Left forelimb (tissue), 1 donor: ENCODE measurements around the gene PKHD1.

ENCODE experiments used
- DNase-seq: peaks from one replicate; pipeline ENCODE4 v3.0.0-alpha.2; 2018; ENCODE audit warnings: low spot score

Gene PKHD1

DNA sequence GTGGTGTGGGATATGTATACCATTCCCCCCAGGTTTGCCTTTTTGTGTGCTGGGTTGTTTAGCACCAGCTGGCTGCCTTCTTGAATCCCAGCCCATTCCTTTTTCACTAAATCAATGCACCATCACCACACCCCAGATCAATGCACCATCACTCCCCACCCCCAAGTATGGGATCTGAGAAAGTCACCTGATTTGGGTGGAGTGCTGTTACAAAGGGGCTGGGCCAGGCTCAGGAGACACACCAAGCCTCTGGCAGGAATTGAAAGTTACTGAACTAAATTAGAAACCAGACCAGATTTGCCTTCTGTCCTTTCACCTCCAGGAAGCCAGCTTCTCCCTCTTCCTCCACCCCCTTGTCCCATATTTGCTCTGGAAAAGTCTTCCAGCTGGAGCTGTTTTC is 19.6 kb upstream of the PKHD1 start:
- DNase-seq = no peak

DNA sequence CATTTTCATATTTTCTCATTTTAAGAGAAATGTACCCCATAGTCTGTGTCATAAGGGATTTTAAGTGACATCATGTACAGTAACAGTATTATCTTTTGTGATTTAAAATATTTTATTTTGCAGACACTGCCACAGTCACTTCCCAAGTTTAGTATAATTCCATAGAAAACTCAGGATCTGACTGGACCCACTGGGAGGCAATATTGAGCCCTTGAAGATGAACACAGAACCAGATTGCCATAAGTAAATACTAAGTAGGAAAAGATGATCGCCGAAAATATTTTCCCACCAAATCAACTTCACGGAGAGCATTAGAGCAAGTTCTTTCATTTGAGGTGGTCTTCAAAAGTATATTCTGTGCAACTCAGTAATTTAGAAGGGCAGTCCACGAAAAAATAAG is 17.6 kb upstream of the PKHD1 start:
- no peak for DNase-seq

DNA sequence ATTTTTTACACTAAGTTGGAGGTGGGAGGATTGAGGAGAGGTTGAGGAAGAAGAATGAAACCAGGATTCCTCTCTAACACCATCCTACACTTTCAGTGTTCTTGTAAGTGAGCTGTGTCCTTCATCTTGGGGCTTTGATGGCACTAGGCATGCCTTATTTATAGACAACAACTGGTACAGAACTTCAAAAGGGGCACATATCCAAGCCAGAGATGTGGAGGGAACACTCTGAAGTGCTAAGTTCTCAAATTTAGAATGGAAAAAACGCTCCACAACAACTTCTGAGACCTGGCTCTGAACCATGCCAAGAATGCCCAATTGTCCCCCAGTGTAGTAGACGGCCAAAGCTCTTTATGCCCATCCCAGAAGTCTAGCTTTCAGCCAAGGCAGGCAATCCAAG is 16.2 kb upstream of the PKHD1 start:
- no peak for DNase-seq

DNA sequence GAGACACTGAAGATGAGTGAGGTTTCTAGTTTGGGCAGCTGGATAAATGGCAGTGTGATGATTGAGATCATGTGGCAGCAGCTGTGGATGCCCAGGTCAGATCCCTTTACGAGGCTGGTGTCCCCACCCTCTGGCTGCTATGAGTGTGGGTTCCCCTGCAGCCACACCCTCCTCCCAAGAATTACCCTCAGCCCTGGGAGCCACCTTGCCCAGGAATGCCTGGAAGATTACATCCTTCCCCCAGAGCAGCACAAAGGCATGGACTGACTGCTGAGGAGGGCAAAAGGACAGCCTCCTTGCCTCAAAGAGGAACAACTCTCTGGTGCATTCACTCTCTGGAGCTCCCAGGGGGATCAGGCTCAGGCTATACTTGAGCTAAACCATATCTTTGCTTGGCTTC is 15.0 kb upstream of the PKHD1 start:
- DNase-seq = no peak

DNA sequence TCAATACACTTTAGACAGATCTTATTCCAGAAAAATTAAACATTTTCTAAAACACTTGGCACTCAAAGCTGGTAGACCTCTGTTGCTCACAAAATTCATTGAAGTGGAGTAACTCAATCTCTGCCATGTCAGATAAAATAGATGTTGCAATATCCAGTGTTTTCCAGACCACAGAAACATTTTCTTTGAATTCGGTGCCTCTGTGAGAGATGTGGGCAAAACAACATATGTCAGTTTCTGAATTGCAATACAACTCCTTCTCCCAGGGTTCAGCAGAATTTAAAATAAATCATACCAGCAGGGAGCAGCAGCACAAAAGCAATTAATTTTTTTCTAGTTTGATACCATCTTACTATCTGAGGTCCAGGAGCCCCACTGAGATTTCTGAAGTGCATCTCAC is 11.3 kb upstream of the PKHD1 start:
- DNase-seq = no peak

DNA sequence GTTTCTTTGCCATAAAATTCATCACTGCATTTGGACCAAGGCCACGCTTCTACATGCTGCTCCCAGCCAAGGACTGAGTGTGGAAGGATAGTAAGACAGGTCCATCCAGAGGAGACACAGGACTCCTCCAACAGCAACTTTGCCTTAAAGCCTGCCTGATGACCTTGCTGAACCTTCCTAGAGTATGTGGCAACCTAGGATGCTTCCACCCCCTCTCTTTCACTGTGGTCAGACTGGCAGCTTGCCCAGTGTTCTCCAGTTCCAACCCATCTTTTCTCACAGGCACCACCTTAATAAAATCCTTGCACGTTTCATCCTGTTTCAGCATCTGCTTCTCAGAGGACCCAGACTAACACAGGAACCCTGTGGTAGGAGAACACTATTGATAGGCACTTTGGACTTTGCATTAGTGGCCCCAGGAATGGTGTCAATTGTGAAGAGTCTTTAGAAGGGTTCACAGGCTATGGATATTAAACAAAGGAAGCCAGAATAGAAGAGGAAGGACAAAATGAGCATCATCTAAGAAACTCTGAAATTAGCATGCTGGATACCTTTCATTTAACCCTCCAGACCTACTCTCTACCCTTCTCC is 2.4 kb upstream of the PKHD1 start:
- no peak for DNase-seq

DNA sequence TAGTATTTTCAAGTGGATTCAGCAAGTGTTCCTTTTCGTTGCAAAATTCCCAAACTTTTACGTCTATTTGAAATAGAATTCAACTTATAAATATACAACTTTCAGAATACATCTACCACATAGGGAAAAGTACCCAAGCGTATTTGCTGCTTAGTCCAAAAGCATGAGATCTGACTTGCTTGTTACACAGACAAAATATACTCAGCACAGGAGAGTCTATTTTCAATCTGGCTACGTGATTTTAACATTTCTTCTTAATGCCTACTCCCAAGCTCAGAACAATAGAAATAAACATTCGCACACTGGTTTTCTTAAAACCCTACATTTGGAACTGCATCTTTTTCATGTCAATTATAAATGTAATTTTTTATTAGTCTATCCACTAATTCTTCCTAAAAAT is 672 bp downstream of the PKHD1 start:
- DNase-seq = no peak

DNA sequence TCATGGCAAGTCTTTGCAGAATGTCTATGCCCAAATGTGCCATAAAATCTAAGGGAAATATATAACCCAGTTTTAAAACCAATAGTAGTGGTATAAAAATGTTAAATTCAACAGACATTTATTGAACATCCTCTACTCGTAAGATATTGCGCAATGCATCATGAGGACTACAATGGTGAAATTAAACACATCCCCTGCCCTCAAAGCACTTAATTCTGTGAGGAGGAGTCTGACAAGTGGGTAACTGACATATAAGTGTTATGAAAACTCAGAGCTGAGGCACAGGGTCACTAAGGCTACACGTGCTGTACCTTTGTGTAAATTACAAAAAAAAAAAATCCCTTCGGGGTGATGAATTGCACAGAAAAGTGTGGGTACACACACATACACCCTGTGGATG is 6.2 kb downstream of the PKHD1 start:
- no peak for DNase-seq

DNA sequence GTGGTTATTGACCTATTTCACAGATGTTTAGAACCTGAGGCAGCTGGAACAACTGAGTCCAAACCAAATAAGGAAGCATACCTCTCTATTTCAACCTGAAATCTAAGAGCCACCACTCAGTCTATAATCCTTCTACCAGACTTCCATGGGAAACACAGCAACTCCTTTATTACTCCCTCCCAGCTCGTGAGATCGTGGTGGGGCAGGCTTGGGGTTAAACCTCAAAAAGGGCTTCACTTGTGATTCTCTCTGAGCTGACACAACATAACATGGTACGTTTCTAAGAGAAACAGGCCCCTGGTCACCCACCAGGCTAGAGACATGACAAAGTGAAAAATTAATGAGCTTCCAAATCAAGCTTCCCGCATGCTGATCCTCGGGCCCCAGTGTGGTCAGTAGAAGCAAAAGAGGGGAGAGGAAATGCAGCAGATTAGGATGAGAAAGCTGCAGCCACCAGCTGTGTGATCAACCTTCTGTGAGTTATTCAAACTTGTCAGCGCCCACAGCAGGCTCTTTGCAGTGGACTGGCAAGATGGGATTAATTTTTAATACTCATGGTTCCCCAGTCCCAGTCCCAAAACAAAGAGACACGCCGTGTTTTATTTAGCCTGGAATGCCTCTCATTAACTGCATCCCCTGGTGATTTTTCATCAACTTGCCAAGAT is 9.3 kb downstream of the PKHD1 start:
- DNase-seq = no peak

DNA sequence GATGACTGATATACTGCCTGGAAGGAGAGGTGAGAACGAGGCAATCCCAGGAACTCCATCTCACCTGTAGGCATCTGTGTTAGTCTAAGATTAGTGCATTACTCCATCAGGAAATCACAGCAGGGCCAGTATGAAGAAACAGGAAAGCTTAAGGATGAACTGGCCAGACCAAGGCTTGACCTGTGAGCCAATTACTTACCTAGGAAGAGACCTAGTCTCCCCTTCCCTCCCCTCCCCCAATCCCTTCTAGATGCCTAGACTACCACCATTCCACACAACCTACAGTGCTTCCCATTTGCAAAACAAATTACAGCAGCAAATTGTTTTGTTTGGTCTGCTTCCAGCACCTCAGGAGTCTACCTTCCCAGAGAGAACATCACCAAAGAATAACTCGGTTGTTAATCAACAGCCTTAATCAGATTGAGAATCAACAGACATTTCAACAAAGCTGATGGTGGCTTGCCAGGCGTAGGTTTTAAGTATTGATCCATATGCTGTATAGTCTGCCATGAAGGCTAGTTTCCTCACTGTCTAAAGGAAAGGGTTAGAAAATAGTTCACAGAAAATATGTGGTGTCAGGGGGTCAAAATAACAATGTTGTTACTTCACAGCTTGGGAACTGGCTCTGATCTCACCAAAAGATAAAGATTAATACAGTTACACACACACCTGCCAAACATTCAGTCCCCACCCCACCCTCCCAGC is 10.1 kb downstream of the PKHD1 start:
- no peak for DNase-seq

DNA sequence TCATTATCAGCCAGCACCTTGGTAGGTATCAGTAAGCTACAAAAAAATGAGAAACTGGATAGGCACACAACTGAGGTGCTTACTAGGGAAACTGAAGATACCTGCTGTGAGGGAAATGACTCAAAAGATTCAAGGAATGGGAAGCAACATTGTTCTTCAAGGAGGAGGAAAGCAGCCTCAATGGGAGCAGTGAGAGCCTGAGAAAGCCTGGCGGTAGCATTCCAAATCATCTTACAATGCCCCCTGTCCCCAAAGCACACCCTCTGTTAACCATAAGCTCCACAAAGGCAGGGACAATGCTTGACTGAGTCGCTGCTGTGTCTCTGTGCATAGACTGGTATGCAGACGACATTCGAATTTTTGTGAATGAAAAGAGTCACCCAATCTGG is 10.6 kb downstream of the PKHD1 start:
- no peak for DNase-seq

DNA sequence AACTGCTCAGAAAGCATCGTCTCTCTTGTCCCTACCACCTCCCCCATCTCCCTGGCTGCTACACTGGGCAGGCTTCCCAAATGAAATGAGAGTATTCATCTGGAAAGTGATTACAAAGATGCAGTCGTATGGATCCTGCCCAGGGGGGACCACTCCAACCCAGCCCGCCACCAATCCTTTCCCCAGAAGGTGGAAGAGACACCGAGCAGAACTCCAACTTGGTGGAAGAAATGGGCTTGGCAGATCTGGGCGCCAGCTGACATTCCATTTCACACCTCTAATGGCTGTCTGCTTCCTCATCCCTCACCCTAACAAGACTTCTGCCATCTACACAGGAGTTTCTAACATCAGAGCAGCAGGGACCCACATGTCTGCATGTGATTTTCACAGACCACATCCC is 12.7 kb downstream of the PKHD1 start:
- no peak for DNase-seq

DNA sequence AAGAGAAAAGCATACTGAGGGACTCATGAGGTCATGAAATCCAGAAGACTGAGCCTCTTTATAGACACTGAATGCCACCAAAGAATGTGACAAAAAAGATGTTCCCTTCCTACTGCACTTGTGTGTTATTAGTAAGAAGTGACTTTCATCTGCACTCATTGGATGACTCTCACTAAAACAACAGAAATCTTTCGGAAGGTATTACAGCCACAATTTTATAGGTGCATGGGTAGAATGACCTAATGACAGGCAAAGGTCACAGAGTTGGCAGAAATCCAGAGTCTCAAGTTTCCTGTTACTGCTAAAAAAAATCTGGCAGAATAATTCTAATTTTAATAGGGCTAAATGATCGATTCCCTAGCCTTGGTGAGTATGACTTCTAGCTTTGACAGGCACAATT is 13.3 kb downstream of the PKHD1 start:
- DNase-seq = no peak

DNA sequence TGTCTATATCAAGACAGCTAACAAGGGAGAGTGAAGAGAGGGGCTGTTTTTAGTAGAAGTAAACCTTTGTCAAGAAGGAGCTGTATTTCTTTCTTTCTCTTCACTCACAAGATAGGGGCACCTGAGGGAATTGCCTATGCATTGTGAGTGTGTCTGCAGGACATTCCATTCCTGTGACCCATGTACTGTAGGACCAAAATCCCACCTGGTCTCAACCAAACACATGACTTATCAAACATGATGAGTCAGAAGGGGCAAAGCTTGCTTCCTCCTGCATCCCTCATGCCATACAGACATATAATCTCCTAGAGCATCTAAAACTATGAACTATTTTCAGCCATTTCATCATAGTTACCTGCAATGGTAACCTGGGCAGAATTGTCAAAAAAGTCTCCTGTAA is 21.8 kb downstream of the PKHD1 start:
- DNase-seq = no peak

DNA sequence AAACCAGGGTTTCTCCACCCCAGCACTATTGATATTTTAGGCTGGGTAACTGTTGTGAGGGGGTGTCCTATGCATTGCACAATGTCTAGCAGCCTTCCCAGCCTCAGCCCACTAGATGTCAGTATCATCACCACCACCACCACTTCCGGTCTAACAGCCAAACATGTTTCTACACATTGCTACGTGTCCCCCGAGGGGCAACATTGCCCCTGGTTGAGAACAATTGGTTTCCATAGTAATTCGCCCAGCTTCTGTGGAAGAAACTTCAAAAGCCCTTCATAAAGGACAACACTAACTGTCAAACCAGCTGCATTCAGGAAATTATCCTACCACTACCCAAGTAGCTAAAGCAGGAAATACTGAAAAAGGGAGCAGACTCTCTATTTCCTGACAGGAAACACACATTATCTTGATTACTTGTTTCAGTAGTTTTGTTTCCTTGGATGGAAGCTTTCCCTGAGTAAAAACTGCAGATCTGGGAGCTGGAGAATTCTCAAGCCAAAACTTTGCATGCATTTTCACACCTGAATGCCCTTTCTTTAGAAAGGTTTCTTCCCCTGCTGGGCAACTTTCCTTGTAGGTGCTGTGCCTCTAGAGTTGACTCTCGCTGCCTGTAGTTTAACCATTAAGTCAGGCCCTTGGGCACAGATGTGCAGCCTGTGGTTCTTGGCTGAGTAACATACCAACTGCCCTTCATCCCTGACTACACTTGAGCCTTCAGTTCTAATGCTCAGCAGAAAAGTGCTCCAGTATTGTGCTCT is 23.6 kb downstream of the PKHD1 start:
- DNase-seq = no peak

DNA sequence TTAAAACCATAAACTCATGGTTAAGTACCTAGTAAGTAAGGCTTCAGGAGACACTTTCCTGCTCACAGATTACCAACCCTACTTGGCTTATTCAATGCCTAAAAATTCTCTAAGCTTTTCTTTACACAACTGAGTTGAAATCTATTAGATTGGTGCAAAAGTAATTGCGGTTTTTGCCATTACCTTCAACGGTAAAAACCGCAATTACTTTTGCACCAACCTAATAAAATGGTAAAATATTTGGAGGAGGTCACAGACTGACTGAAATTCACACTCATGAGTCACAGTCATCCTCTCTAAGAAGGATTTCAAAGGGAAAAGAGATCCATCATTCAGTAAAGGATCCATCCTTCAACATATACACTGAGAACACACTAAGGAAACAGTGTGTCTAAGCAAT is 25.9 kb downstream of the PKHD1 start:
- no peak for DNase-seq

DNA sequence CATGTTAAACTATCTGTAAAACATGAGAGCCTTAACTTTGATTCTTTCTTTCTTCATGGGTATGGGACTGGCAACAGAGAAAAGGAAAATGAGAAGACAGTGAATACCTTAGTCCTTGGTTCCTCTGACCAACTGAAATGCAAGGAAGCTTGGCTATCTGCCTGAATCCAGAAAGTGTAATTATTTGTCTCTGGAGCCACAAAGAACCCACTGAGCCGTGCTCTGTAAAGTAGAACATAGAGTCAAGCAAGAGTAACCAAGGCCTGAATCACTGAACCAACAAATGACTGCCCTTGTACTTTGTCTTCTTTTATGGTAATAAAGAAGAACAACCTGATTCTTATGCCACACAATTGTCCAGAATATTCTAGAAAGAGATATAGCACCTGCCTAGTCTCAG is 27.6 kb downstream of the PKHD1 start:
- no peak for DNase-seq

DNA sequence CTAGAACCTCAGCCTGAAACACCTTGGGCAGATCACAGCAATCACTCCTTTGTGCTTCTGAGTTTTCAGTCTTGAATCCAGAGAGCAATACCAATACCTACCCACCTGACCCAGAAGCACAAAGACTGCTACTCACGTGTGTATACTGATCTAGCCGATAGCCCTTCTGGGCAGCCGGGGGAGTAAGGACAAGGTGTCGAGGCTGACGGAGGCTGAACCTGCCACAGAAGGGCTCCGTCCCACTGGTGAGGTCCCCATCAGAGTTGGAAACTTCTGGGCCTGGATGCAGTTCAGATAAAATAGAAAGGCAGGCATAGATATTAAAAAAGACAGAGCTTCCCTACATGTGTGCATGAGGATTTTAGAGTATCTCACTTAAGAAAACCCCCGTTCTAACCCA is 32.0 kb downstream of the PKHD1 start:
- DNase-seq = no peak

DNA sequence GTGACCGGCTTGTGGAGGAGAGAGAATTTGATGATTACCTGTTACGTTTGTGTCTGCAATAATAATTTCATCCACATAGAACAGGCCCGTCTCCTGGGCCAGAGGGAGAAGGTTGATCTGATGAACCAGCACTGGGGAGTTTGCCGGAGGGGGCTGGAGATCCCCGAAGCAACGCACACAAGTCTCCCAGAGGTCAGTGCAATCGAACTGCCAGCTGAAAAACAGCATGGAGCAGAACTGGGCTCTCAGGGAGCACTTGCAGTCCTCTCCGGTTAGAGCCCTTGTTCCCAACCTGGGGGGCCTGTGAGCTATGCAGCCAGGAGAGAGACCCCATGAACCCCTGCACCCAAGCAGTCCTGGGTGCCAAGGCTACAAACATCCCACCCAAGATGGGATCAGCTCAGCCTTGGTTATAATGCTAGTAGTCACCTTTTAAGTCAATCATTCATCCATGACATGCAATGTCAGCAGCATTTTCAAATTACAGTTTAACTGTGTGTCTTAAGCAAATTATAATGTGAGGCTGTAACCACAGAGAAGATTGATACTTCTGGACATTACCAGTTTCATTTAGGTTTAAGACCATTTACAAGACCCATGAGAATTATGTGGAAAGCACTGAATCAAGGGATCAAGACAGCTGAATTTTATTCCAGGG is 34.2 kb downstream of the PKHD1 start:
- DNase-seq = no peak

DNA sequence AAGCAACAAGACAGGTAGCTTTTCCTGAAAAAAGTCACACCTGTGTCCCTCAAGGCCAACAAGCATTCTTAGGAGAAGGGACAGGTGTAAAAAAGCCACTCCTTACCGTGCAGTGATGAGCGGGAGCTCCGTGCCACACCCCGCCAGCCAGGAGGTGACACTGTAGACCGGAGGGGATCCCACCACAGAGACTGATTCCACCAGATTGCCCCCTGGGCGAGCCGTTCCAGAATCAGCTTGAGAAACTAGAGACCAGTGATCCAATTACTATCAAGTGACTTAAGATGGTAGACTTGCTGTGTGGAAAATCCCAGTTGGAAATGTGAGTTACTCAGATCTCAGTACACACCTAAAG is 37.4 kb downstream of the PKHD1 start:
- DNase-seq = no peak

DNA sequence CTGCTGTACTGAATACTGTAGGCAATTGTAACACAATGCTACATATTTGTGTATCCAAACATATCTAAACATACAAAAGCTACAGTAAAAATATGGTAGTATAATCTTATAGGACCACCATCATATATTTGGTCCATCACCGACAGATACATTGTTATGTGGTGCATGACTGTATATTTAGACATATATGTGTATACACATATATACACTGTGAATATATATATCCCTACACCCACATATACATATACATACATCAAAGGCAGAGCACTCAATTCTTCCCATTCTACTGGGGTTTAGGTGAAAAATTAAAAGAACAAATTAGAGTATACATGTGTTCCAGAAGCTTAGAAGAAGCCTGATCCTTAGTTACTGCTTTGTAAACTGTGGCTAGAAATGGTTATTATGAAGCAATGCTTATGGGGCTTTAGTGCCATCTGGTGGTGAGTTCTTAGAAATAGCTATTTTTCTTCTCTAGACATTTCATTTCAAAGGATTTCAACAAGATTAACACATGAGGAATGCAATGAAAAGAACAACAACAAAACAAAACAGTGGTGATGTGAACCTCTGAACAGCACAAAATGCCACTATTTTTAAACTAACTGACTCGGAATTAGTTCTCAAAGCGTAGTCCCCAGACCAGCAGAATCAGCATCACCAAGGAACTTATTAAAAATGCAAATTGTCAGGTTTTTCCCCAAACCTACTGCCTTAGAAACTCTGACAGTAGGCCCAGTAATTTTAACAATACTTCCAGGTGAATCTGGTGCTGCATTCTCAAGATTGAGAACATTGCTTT is 38.0 kb downstream of the PKHD1 start:
- no peak for DNase-seq

DNA sequence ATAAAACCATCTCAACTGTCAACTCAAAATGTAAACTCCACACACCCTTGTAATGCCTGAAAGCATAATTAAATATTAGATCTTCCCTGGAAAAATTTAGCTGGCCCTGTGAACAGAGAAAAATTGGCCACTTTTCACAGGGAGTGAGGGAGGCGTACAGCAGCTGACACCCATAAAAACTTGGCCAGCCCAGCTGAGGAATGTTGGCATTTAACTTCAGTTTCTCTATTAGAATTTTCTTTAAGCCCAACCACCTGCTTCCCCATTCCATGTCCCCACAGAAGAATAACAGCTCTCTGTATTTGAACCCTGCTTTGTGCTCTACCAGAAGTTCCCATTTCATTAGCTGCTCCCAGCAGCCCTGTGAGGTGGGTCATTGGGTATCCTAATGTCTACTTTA is 41.0 kb downstream of the PKHD1 start:
- DNase-seq = no peak
